ENCODE data around the gene PRKG1.

GRCh38 chr10:51318399-51319172 is 244.3 kb downstream of the PRKG1 start:
- TF ChIP-seq CTCF (IDR thresholded peaks at IDR 0.05) (no peak), ZFX (IDR thresholded peaks at IDR 0.05; ENCODE audit: borderline replicate concordance) (no peak)
